BE2C (cell line): ENCODE data around the gene RARG.

Experiments
- DNase-seq: peaks from one replicate; pipeline ENCODE4 v3.0.0-alpha.2; 2020
- H3K27me3 ChIP-seq: fragments of 250-450 bp; sonication (Bioruptor Pico); 2 replicates; pipeline ENCODE4 v1.5.1; 2020; ENCODE audit warnings: mild to moderate bottlenecking
- H3K36me3 ChIP-seq: fragments of 250-450 bp; sonication (Bioruptor Pico); 2 replicates; pipeline ENCODE4 v1.5.1; 2020; ENCODE audit warnings: mild to moderate bottlenecking
- H3K4me1 ChIP-seq: fragments of 250-450 bp; sonication (Bioruptor Pico); 2 replicates; pipeline ENCODE4 v1.5.1; 2020
- H3K4me3 ChIP-seq: 2 replicates; pipeline ENCODE4 v1.5.1; 2011; ENCODE audit warnings: low read depth, low read length
- H3K9me3 ChIP-seq: fragments of 250-450 bp; sonication (Bioruptor Pico); 2 replicates; pipeline ENCODE4 v1.5.1; 2020
- TF ChIP-seq, protein P1 (sequence below): IDR thresholded peaks from 2 replicates; pipeline ENCODE4 v1.5.1; 2012; ENCODE audit warnings: mild to moderate bottlenecking, low read depth, low read length

Gene RARG

DNA sequence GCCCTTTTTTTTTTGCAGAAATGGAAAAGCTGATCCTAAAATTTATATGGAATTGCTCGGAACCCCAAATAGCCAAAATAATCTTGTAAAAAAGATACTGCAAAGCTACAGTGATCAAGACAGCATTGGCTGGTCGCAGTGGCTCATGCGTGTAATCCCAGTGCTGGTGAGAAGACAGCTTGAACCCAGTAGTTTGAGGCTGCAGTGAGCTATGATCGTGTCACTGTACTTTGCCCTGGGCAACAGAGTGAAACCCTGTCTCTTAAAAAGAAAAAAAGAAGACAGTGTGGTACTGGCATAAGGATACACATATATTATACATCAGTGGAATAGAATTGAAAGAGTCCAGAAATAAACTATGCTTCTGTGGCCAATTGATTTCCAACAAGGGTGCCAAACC is 30.4 kb downstream of the RARG start:
- no peak for DNase-seq
- Histone ChIP-seq H3K36me3 (no peaks in the 10 kb centered on the region), H3K4me3 (no peak overlapping the region), H3K9me3 (no peaks in the 10 kb centered on the region), H3K4me1 (no peaks in the 10 kb centered on the region; the same call in 1 of the 2 replicates), H3K27me3 (no peaks in the 10 kb centered on the region)
- TF ChIP-seq, protein P1, sequence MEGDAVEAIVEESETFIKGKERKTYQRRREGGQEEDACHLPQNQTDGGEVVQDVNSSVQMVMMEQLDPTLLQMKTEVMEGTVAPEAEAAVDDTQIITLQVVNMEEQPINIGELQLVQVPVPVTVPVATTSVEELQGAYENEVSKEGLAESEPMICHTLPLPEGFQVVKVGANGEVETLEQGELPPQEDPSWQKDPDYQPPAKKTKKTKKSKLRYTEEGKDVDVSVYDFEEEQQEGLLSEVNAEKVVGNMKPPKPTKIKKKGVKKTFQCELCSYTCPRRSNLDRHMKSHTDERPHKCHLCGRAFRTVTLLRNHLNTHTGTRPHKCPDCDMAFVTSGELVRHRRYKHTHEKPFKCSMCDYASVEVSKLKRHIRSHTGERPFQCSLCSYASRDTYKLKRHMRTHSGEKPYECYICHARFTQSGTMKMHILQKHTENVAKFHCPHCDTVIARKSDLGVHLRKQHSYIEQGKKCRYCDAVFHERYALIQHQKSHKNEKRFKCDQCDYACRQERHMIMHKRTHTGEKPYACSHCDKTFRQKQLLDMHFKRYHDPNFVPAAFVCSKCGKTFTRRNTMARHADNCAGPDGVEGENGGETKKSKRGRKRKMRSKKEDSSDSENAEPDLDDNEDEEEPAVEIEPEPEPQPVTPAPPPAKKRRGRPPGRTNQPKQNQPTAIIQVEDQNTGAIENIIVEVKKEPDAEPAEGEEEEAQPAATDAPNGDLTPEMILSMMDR, result no peak

DNA sequence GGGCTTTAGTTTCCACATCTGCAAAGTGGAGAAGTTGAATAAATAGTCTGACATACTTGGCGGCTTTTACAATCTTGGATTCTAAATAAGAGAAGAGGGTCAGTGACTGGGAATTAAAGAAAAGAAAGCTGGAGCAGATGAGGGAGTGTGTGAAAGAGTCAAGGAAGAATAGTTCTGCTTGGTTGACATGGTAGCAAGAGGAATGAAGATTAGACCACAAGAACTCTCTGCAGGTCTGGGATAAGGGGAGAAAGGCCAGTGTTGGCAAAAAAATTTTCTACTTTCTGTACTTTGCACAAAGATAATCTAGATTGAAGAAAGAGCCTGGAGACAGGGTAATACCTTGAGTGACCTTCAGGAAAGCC is 30.9 kb downstream of the RARG start:
- DNase-seq, result no peak
- TF ChIP-seq, protein P1, result no peak
- H3K4me3 ChIP-seq, result no peak overlapping the region
- H3K4me1 ChIP-seq, result no peaks in the 10 kb centered on the region; the same call in 1 of the 2 replicates
- H3K27me3 ChIP-seq, result no peaks in the 10 kb centered on the region
- no peaks in the 10 kb centered on the region for H3K36me3 ChIP-seq
- H3K9me3 ChIP-seq, result no peaks in the 10 kb centered on the region

DNA sequence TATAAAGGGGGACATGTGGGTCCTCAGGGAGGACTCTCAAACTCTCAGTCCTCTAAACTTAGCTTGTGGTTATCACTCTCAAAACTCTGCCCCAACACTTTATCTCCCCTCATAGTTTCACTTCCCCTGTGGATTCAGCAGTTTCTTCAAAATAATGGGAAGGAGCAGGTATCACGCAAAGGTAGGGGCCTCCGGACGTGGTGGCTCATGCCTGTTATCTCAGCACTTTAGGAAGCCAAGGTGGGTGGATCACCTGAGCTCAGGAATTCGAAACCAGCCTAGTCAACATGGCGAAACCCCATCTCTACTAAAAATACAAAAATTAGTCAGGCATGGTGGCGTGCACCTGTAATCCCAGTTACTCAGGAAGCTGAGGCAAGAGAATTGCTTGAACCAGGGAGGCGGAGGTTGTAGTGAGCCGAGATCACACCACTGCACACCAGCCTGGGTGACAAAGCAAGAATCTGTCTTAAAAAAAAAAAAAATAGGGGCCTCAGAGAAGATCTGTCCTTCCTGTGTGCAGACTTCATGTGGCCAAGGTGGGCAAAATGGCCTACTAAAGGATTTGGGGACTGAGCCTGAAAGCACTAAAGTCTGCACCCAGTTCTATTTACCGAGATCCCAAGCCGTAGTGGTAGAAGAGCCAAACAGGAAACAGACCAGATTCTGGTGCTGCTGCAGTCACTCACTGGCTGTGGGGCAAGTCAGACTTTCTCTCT is 31.4 kb downstream of the RARG start:
- no peak for DNase-seq
- Histone ChIP-seq H3K36me3 (no peaks in the 10 kb centered on the region), H3K4me3 (no peak overlapping the region), H3K4me1 (no peaks in the 10 kb centered on the region; the same call in 1 of the 2 replicates), H3K9me3 (no peaks in the 10 kb centered on the region), H3K27me3 (no peaks in the 10 kb centered on the region)
- TF ChIP-seq, protein P1, result no peak

DNA sequence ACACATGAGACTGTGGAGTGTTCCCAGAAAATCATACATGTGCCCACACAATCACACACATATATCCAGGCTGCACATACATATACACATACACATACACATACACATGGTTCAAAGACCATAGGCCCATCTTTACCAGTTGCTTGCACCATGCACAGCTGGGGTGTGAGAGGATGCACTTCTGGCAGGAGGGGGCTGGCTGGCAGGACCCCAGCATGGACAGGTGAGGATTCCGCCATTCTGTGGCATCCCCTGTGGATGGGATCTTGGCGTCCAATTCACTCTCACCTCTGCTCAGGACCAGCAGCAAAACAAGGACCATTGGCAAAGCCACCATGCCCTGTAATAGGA is 31.9 kb downstream of the RARG start:
- Histone ChIP-seq H3K36me3 (no peaks in the 10 kb centered on the region), H3K9me3 (no peaks in the 10 kb centered on the region), H3K4me1 (no peaks in the 10 kb centered on the region; the same call in 1 of the 2 replicates), H3K4me3 (no peak overlapping the region), H3K27me3 (no peaks in the 10 kb centered on the region)
- TF ChIP-seq, protein P1, result no peak
- no peak for DNase-seq

DNA sequence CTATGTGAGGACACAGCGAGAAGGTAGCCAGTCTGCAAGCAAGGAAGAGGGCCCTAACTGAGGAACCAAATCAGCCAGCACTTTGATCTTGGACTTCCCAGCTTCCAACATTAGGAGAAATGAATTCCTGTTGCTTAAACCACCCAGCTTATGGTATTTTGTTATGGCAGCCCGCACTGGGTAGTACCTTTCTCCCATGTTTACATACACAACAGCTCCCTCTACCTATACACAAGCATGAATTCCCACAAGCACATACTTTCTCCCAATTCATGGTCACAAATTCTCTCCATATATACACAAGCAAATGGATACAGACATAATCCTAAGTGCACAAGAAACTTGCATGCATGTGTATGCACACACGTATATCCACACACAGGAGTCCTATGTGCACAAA is 32.3 kb downstream of the RARG start:
- Histone ChIP-seq H3K27me3 (no peaks in the 10 kb centered on the region), H3K4me3 (no peak overlapping the region), H3K36me3 (no peaks in the 10 kb centered on the region), H3K4me1 (no peaks in the 10 kb centered on the region; the same call in 1 of the 2 replicates), H3K9me3 (no peaks in the 10 kb centered on the region)
- no peak for DNase-seq
- TF ChIP-seq, protein P1, result no peak

DNA sequence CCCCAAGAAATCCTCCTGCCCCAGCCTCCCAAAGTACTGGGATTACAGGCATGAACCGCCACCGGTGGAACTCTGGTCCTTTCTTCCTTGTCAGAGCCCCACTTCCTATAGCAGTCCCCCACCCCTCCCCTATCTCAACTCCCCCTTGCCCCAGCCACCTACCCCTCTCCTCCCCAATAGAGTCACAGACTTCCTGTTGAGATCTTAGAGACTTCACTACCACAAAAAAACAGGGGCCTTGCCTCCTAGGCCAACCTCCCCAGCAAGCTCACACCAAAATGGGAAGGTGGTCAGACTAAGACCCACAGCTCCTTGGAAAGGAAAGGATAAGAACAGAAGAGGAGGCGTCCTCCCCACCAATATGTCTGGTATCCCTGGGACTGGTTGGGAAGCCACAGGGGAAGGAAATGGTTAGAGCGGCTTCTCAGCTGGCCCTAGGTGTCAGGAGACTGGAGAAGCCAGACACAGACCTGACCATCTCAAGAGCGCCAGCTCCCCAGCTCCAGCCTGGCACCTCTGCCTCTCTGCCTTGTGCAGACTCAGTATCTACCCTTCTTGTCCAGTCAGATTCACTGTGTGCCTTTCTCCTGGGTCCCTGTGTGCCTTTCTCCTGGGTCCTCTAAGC is 33.4 kb downstream of the RARG start:
- H3K4me3 ChIP-seq, result no peak overlapping the region
- no peaks in the 10 kb centered on the region for H3K36me3 ChIP-seq
- no peaks in the 10 kb centered on the region; the same call in 1 of the 2 replicates for H3K4me1 ChIP-seq
- H3K27me3 ChIP-seq, result no peaks in the 10 kb centered on the region
- H3K9me3 ChIP-seq, result no peaks in the 10 kb centered on the region
- no peak for DNase-seq
- TF ChIP-seq, protein P1, result no peak
